RWPE2 (cell line): Measurements from ENCODE around the gene IFT57.

ENCODE experiments used
- ATAC-seq: fragments of 200-7000 bp; cut with Tn5 transposase; 3 replicates; pipeline ENCODE4 v1.9.1; 2021; ENCODE audit warnings: low read depth
- DNase-seq: peaks from one replicate; pipeline ENCODE4 v3.0.0-alpha.2; 2020; ENCODE audit warnings: low spot score
- H3K27ac ChIP-seq: fragments of 450-650 bp; 2 replicates; pipeline ENCODE4 v1.5.1; 2017; ENCODE audit warnings: mild to moderate bottlenecking; ENCODE audit not compliant: poor library complexity, severe bottlenecking
- H3K27me3 ChIP-seq: fragments of 250-450 bp; sonication (Bioruptor Pico); 2 replicates; pipeline ENCODE4 v1.5.1; 2021; ENCODE audit warnings: mild to moderate bottlenecking, moderate library complexity; ENCODE audit not compliant: insufficient read depth, poor library complexity, severe bottlenecking
- H3K36me3 ChIP-seq: fragments of 250-450 bp; sonication (Bioruptor Pico); 2 replicates; pipeline ENCODE4 v1.5.1; 2020; ENCODE audit warnings: low read depth, mild to moderate bottlenecking, moderate library complexity
- H3K4me1 ChIP-seq: fragments of 250-450 bp; sonication (Bioruptor Pico); 2 replicates; pipeline ENCODE4 v1.5.1; 2021; ENCODE audit warnings: mild to moderate bottlenecking, moderate library complexity; ENCODE audit not compliant: insufficient read depth, poor library complexity, severe bottlenecking
- H3K4me3 ChIP-seq: fragments of 250-450 bp; sonication (Bioruptor Pico); 2 replicates; pipeline ENCODE4 v1.5.1; 2021; ENCODE audit warnings: mild to moderate bottlenecking, moderate library complexity; ENCODE audit not compliant: severe bottlenecking
- H3K9me3 ChIP-seq: fragments of 250-450 bp; sonication (Bioruptor Pico); 2 replicates; pipeline ENCODE4 v1.5.1; 2021; ENCODE audit warnings: mild to moderate bottlenecking, moderate library complexity; ENCODE audit not compliant: severe bottlenecking
- TF ChIP-seq, protein P1 (sequence below): fragments of 450-650 bp; IDR thresholded peaks from one replicate; pipeline ENCODE4 v1.5.1; 2017; ENCODE audit warnings: mild to moderate bottlenecking, moderate library complexity; ENCODE audit not compliant: poor library complexity, severe bottlenecking

The IFT57 gene

DNA sequence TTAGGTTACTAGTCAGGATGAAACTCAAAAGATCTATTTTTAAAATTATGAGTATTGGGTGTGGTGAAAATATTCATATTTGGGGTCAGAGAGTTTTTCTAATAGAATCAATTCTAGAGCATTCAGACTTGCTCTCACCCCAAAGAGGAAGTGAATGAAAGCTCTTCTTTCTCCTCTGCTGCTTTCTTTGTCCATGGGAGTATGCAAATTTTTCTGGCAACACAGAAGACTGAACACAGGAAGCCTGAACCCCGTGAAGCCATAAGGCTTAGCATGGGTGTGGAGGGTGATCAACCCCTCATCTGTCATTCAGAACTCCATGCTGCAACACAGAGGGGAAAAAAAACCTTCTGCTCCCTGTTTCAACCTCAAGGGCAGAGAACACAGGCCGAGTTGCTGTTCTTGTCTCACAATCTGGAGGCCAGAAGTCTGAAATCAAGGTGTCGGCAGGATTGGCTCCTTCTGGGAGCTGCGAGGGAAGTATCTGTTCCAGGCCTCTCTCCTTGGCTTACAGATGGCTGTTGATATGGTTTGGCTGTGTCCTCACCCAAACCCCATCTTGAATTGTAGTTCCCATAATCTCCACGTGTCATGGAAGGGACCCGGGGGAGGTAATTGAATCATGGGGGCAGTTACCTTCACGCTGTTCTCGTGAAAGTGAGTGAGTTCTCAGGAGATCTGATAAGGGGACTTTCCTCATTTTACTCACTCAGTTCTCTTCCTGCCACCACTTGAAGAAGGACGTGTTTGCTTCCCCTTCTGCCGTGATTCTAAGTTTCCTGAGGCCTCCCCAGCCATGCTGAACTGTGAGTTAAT lies 97.7 kb downstream of the IFT57 start:
- DNase-seq (no peak), ATAC-seq (no peak)
- H3K27me3 ChIP-seq, result no peaks in the 10 kb centered on the region
- H3K9me3 ChIP-seq, result no peaks in the 10 kb centered on the region
- TF ChIP-seq, protein P1, sequence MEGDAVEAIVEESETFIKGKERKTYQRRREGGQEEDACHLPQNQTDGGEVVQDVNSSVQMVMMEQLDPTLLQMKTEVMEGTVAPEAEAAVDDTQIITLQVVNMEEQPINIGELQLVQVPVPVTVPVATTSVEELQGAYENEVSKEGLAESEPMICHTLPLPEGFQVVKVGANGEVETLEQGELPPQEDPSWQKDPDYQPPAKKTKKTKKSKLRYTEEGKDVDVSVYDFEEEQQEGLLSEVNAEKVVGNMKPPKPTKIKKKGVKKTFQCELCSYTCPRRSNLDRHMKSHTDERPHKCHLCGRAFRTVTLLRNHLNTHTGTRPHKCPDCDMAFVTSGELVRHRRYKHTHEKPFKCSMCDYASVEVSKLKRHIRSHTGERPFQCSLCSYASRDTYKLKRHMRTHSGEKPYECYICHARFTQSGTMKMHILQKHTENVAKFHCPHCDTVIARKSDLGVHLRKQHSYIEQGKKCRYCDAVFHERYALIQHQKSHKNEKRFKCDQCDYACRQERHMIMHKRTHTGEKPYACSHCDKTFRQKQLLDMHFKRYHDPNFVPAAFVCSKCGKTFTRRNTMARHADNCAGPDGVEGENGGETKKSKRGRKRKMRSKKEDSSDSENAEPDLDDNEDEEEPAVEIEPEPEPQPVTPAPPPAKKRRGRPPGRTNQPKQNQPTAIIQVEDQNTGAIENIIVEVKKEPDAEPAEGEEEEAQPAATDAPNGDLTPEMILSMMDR, result no peak
- no peak overlapping the region for H3K4me3 ChIP-seq
- no peak overlapping the region for H3K27ac ChIP-seq
- H3K36me3 ChIP-seq, result no peaks in the 10 kb centered on the region
- peaks cover 4% of the 10 kb centered on the region for H3K4me1 ChIP-seq

DNA sequence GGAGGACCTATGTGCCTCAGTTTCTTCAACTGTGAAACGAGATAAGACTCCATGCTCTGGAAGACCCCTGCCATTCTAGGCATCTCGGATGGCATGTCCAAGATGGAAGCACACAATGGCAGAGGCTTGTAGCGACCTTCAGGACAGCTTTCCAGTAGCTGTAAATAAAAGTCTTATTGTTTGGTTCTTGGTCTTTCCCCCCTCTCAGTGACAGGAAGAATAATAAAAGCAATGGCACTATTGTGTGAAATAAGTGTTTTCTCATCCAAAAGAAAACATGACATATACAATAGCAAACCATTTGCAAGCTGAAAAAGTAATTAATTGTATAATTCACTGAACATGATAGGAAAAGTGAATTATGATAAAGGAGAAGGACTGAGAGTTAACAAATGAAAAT lies 98.9 kb downstream of the IFT57 start:
- Histone ChIP-seq H3K36me3 (no peaks in the 10 kb centered on the region), H3K9me3 (no peaks in the 10 kb centered on the region), H3K4me1 (peaks cover 4% of the 10 kb centered on the region), H3K4me3 (no peak overlapping the region), H3K27ac (no peak overlapping the region), H3K27me3 (no peaks in the 10 kb centered on the region)
- TF ChIP-seq, protein P1, result no peak
- ATAC-seq (no peak), DNase-seq (no peak)

DNA sequence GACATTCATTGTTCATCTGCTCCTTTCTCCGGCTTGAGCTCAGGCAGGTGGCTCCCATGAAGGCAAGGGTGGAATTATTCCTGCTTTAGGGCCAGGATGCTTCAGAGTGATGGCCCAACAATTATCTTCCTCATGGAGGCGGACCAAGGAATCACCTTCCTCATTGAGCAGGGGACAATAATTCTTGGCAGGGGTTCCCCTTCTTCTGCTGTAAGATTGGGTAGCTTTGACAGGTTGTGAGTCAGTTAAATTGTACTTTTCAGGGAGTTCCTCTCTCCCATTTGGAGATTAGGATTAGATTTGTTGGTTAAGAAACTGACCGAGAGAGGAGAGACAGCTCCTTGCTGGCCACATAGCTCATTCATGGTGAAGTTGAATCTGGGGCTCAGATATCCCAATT lies 99.9 kb downstream of the IFT57 start:
- no peaks in the 10 kb centered on the region for H3K36me3 ChIP-seq
- ATAC-seq (no peak), DNase-seq (no peak)
- H3K4me3 ChIP-seq, result no peak overlapping the region
- H3K27ac ChIP-seq, result no peak overlapping the region
- no peaks in the 10 kb centered on the region for H3K27me3 ChIP-seq
- TF ChIP-seq, protein P1, result no peak
- H3K9me3 ChIP-seq, result no peaks in the 10 kb centered on the region
- peaks cover 2% of the 10 kb centered on the region for H3K4me1 ChIP-seq

DNA sequence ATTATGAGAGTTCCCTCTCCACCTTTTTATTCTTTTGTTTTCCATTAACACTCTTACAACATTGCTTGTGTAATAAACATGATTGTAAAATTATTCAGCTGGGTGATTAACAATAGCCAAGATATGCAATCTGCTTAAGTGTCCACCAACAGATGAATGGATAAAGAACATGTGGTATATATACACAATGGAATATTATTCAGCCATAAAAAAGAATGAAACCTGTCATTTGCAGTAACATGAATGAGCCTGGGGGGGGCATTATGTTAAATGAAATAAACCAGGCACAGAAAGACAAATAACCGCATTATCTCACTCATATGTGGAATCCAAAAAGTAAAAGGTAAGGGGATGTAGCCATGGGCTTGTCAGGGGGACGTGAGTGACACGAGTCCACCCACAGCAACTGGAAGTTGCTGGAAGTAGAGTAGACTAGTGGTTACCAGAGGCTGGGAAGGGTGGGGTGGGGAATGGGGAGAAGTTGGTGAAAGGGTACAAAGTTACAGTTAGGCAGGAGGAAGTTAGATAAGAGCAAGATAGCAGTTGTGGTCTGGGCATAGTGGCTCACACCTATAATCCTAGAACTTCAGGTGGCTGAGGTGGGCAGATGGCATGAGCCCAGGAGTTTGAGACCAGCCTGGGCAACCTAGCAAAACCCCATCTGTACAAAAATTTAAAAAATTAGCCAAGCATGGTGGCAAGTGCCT lies 102.7 kb downstream of the IFT57 start:
- H3K9me3 ChIP-seq, result no peaks in the 10 kb centered on the region
- TF ChIP-seq, protein P1, result no peak
- no peaks in the 10 kb centered on the region for H3K4me1 ChIP-seq
- no peaks in the 10 kb centered on the region for H3K27me3 ChIP-seq
- no peaks in the 10 kb centered on the region for H3K36me3 ChIP-seq
- DNase-seq (no peak), ATAC-seq (no peak)
- no peak overlapping the region for H3K27ac ChIP-seq
- H3K4me3 ChIP-seq, result no peak overlapping the region
